CD14-positive monocyte (primary cell): Measurements from ENCODE around the gene IER5L. TPM values are rescaled to one million over a fixed set of nuclear protein-coding genes. Genes with fewer than 3 reads are reported as not detected.

ENCODE experiments used
- DNase-seq, 3 donors: peaks; one replicate each; pipeline ENCODE4 v3.0.0-alpha.2; 2011 to 2022
- H2AFZ ChIP-seq: 2 replicates; pipeline ENCODE4 v1.6.0; 2012; ENCODE audit warnings: mild to moderate bottlenecking, low read depth, low read length, inconsistent platforms; ENCODE audit not compliant: insufficient read depth, poor library complexity, severe bottlenecking
- H3K27ac ChIP-seq, 2 donors: 1 replicate in 1 of 2; 2 replicates in 1 of 2; pipeline ENCODE4 v1.5.1; 2012 to 2013; ENCODE audit warnings: low read length in 2 of 2, control low read depth in 1 of 2, inconsistent platforms in 1 of 2, low read depth in 1 of 2, mild to moderate bottlenecking in 1 of 2
- H3K27me3 ChIP-seq, 2 donors: one replicate each; pipeline versions ENCODE4 v1.6.0 to v1.6.1; 2011 to 2013; ENCODE audit warnings: low read length in 2 of 2; ENCODE audit not compliant: control insufficient read depth in 2 of 2, insufficient read depth in 2 of 2
- H3K36me3 ChIP-seq, 2 donors: replicated peaks in 1 of 2; 1 replicate in 1 of 2; 2 replicates in 1 of 2; pipeline versions ENCODE4 v1.5.1 to v1.6.1; 2012 to 2013; ENCODE audit warnings: low read length in 2 of 2, control low read depth in 1 of 2, inconsistent platforms in 1 of 2, mild to moderate bottlenecking in 1 of 2; ENCODE audit not compliant: insufficient read depth in 2 of 2, control insufficient read depth in 1 of 2
- H3K4me1 ChIP-seq, 2 donors: 1 replicate in 1 of 2; 2 replicates in 1 of 2; pipeline versions ENCODE4 v1.5.1 to v1.6.1; 2012 to 2013; ENCODE audit warnings: low read length in 2 of 2, control low read depth in 1 of 2, inconsistent platforms in 1 of 2, mild to moderate bottlenecking in 1 of 2, moderate library complexity in 1 of 2; ENCODE audit not compliant: insufficient read depth in 2 of 2, control insufficient read depth in 1 of 2
- H3K4me2 ChIP-seq: replicated peaks from 2 replicates; pipeline ENCODE3; 2012; ENCODE audit warnings: low read length, moderate library complexity, mild to moderate bottlenecking; ENCODE audit not compliant: poor library complexity, severe bottlenecking; ENCODE audit errors: extremely low read depth
- H3K4me3 ChIP-seq, 3 experiments: fragments of 200-600 bp in 1 of 3; sonication (generic) in 1 of 3; replicated peaks in 1 of 3; 1 replicate in 2 of 3; 2 replicates in 1 of 3; pipeline ENCODE4 v1.5.1; 2011 to 2013; ENCODE audit warnings: low read length in 3 of 3, mild to moderate bottlenecking in 3 of 3, control low read depth in 2 of 3, low read depth in 2 of 3, inconsistent platforms in 1 of 3, moderate library complexity in 1 of 3
- H3K79me2 ChIP-seq: 2 replicates; pipeline ENCODE4 v1.6.0; 2012; ENCODE audit warnings: mild to moderate bottlenecking, control low read depth, inconsistent platforms, low read length, moderate library complexity; ENCODE audit not compliant: insufficient read depth
- H3K9ac ChIP-seq: 2 replicates; pipeline ENCODE4 v1.6.0; 2017; ENCODE audit warnings: low read length, mild to moderate bottlenecking; ENCODE audit not compliant: insufficient read depth, poor library complexity, severe bottlenecking
- H3K9me3 ChIP-seq, 2 donors: replicated peaks in 1 of 2; 1 replicate in 1 of 2; 2 replicates in 1 of 2; pipeline versions ENCODE4 v1.5.1 to v1.6.1; 2012 to 2013; ENCODE audit warnings: low read length in 2 of 2, control low read depth in 1 of 2; ENCODE audit not compliant: control insufficient read depth in 1 of 2, insufficient read depth in 1 of 2
- H4K20me1 ChIP-seq: 2 replicates; pipeline ENCODE4 v1.6.0; 2012; ENCODE audit warnings: mild to moderate bottlenecking, low read length, control low read depth, moderate library complexity; ENCODE audit not compliant: insufficient read depth
- H3K27ac Mint-ChIP-seq, 7 donors: one replicate each; pipeline ENCODE4 v1.8.0; 2020; ENCODE audit warnings: mild to moderate bottlenecking in 7 of 7, mixed read lengths in 7 of 7, moderate library complexity in 6 of 7, inconsistent platforms in 2 of 7
- H3K27me3 Mint-ChIP-seq, 3 donors: one replicate each; pipeline ENCODE4 v1.8.0; 2021 to 2022; ENCODE audit warnings: low read depth in 3 of 3, mild to moderate bottlenecking in 3 of 3, mixed read lengths in 3 of 3, moderate library complexity in 3 of 3, inconsistent platforms in 1 of 3
- H3K36me3 Mint-ChIP-seq, 2 donors: one replicate each; pipeline ENCODE4 v1.8.0; 2020; ENCODE audit warnings: mixed read lengths in 2 of 2, inconsistent platforms in 1 of 2, mild to moderate bottlenecking in 1 of 2
- H3K4me1 Mint-ChIP-seq: one replicate; pipeline ENCODE4 v1.8.0; 2020; ENCODE audit warnings: mild to moderate bottlenecking, mixed read lengths
- H3K4me3 Mint-ChIP-seq, 2 donors: one replicate each; pipeline ENCODE4 v1.8.0; 2020; ENCODE audit warnings: mild to moderate bottlenecking in 2 of 2, mixed read lengths in 2 of 2, moderate library complexity in 1 of 2
- H3K9me3 Mint-ChIP-seq, 7 donors: one replicate each; pipeline ENCODE4 v1.8.0; 2020 to 2022; ENCODE audit warnings: mixed read lengths in 7 of 7, mild to moderate bottlenecking in 6 of 7, moderate library complexity in 6 of 7, inconsistent platforms in 2 of 7
- CTCF ChIP-seq: fragments of 200-600 bp; IDR thresholded peaks from one replicate; pipeline ENCODE4 v1.8.0; 2022; ENCODE audit warnings: antibody characterized with exemption, mild to moderate bottlenecking
- WGBS: methylation state at CpG from one replicate; pipeline ENCODE4 v1.1.5; 2013; ENCODE audit warnings: missing lambda C conversion rate; ENCODE audit not compliant: insufficient coverage; 5-methylcytosine and 5-hydroxymethylcytosine counted together
- intact Hi-C, 2 donors: fragments of 100-400 bp; cut with micrococcal nuclease; formaldehyde crosslinking; loops; one replicate each; pipeline versions ENCODE4 v1.15.0 to v1.15.1; 2023
- polyA plus RNA-seq, 3 donors: library from polyadenylated mRNA; depleted of rRNA in 1 of 3; unstranded in 2 of 3; stranded (reverse) in 1 of 3; fragments of 300-500 nt in 2 of 3; fragments of >200 nt in 1 of 3; fragmentation: Illumina TruSeq in 2 of 3; gene quantifications; 1 replicate in 2 of 3; 2 replicates in 1 of 3; pipeline ENCODE4 v1.2.3, GENCODE V29; 2012 to 2021

Gene IER5L
- polyA plus RNA-seq, 3 donors: 0.36 to 15.5 (median 0.79) TPM

- H2AFZ ChIP-seq: no peak overlapping the region
- no peak overlapping the region for H3K4me2 ChIP-seq
- intact Hi-C loops: no loop called here
- peaks cover 7 to 8% of the 10 kb centered on the region in 2 donors for H3K4me1 ChIP-seq
- peaks cover 0 to 2% of the 10 kb centered on the region in 2 donors for H3K36me3 Mint-ChIP-seq
- H3K4me1 Mint-ChIP-seq: peaks cover 14% of the 10 kb centered on the region
- peaks cover 18 to 41% (median 21%) of the 10 kb centered on the region in 3 donors for H3K27me3 Mint-ChIP-seq
- H3K27ac ChIP-seq: no peak overlapping the region
- no peaks in the 10 kb centered on the region for H3K36me3 ChIP-seq
- H4K20me1 ChIP-seq: no peaks in the 10 kb centered on the region
- H3K4me3 Mint-ChIP-seq: no peak overlapping the region
- DNase-seq: no peak
- WGBS: 79% methylated on average over 4 of the region's 10 CpGs
- H3K9me3 ChIP-seq: no peaks in the 10 kb centered on the region
- no peak for TF ChIP-seq CTCF
- H3K27ac Mint-ChIP-seq: no peak overlapping the region
- H3K4me3 ChIP-seq: no peak overlapping the region
- H3K9ac ChIP-seq: no peak overlapping the region
- H3K9me3 Mint-ChIP-seq: peaks cover 6 to 17% (median 11%) of the 10 kb centered on the region in 7 donors
- peaks cover 0 to 6% of the 10 kb centered on the region in 2 donors for H3K27me3 ChIP-seq
- no peaks in the 10 kb centered on the region for H3K79me2 ChIP-seq
Measured at GRCh38 chr9:129195606-129196005, 17.5 kb upstream of the IER5L start.

GRCh38 chr9:129194221-129194620 lies 16.2 kb upstream of the IER5L start:
- intact Hi-C loops: no loop called here
- Histone ChIP-seq H3K27me3 (peaks cover 0 to 6% of the 10 kb centered on the region in 2 donors), H3K4me3 (no peak overlapping the region), H3K79me2 (no peaks in the 10 kb centered on the region), H3K4me2 (no peak overlapping the region), H3K9ac (no peak overlapping the region), H4K20me1 (no peaks in the 10 kb centered on the region), H3K4me1 (peaks cover 7 to 8% of the 10 kb centered on the region in 2 donors), H3K9me3 (no peaks in the 10 kb centered on the region), H3K27ac (no peak overlapping the region), H2AFZ (no peak overlapping the region), H3K36me3 (no peaks in the 10 kb centered on the region)
- peaks cover 4 to 17% (median 11%) of the 10 kb centered on the region in 7 donors for H3K9me3 Mint-ChIP-seq
- DNase-seq: no peak
- H3K4me1 Mint-ChIP-seq: peaks cover 14% of the 10 kb centered on the region
- peaks cover 18 to 41% (median 19%) of the 10 kb centered on the region in 3 donors for H3K27me3 Mint-ChIP-seq
- 80% methylated on average over 3 of the region's 3 CpGs for WGBS
- H3K36me3 Mint-ChIP-seq: peaks cover 0 to 2% of the 10 kb centered on the region in 2 donors
- no peak for TF ChIP-seq CTCF
- no peak overlapping the region for H3K27ac Mint-ChIP-seq
- no peak overlapping the region for H3K4me3 Mint-ChIP-seq
